NCI-H524 (cell line): Measurements from ENCODE around the gene ZRANB3.
"Not testable (repeated sequence)": the region's sequence is repeated elsewhere in the genome, so short reads cannot be mapped to it uniquely, and the experiment has no call there.

Experiments
- DNase-seq, 2 experiments: peaks; one replicate each; lab custom pipeline; 2025; lab: John Stamatoyannopoulos, UW

ZRANB3 gene

GRCh38 chr2:135125940-135126339 lies 405.1 kb downstream of the ZRANB3 start:
- no peak for DNase-seq

GRCh38 chr2:135124924-135125886 lies 405.8 kb downstream of the ZRANB3 start:
- DNase-seq = no peak

GRCh38 chr2:135121658-135122039 lies 409.4 kb downstream of the ZRANB3 start:
- not testable (repeated sequence) for DNase-seq

GRCh38 chr2:135121016-135121657 lies 409.9 kb downstream of the ZRANB3 start:
- DNase-seq = no peak

- DNase-seq = no peak
These were observed 411.4 kb downstream of the ZRANB3 start for GRCh38 chr2:135119582-135119981.

GRCh38 chr2:135113322-135113721 lies 417.7 kb downstream of the ZRANB3 start:
- no peak for DNase-seq

- DNase-seq = not testable (repeated sequence)
These were observed 425.3 kb downstream of the ZRANB3 start for GRCh38 chr2:135105513-135106316.

- DNase-seq = no peak
These were observed 427.2 kb downstream of the ZRANB3 start for GRCh38 chr2:135103843-135104242.

GRCh38 chr2:135099802-135100483 lies 431.1 kb downstream of the ZRANB3 start:
- DNase-seq = no peak

- no peak for DNase-seq
These were observed 433.3 kb downstream of the ZRANB3 start for GRCh38 chr2:135097532-135098231.

- no peak for DNase-seq
These were observed 434.2 kb downstream of the ZRANB3 start for GRCh38 chr2:135096665-135097446.

- DNase-seq = no peak
These were observed 435.4 kb downstream of the ZRANB3 start for GRCh38 chr2:135095591-135095990.

- no peak for DNase-seq
These were observed 436.5 kb downstream of the ZRANB3 start for GRCh38 chr2:135094508-135094907.

- DNase-seq = peak; percentile 41 to 86
These were observed 437.2 kb downstream of the ZRANB3 start for GRCh38 chr2:135093670-135094330.

GRCh38 chr2:135093193-135093592 lies 437.8 kb downstream of the ZRANB3 start:
- no peak for DNase-seq

- no peak for DNase-seq
These were observed 439.3 kb downstream of the ZRANB3 start for GRCh38 chr2:135091681-135092080.

- DNase-seq = not testable (repeated sequence)
These were observed 441.4 kb downstream of the ZRANB3 start for GRCh38 chr2:135089597-135089996.
